Measurements from ENCODE around the gene IMPDH2.
A peak's percentile ranks its signal among the peaks of the same experiment; 100 is the strongest.

The IMPDH2 gene

DNA sequence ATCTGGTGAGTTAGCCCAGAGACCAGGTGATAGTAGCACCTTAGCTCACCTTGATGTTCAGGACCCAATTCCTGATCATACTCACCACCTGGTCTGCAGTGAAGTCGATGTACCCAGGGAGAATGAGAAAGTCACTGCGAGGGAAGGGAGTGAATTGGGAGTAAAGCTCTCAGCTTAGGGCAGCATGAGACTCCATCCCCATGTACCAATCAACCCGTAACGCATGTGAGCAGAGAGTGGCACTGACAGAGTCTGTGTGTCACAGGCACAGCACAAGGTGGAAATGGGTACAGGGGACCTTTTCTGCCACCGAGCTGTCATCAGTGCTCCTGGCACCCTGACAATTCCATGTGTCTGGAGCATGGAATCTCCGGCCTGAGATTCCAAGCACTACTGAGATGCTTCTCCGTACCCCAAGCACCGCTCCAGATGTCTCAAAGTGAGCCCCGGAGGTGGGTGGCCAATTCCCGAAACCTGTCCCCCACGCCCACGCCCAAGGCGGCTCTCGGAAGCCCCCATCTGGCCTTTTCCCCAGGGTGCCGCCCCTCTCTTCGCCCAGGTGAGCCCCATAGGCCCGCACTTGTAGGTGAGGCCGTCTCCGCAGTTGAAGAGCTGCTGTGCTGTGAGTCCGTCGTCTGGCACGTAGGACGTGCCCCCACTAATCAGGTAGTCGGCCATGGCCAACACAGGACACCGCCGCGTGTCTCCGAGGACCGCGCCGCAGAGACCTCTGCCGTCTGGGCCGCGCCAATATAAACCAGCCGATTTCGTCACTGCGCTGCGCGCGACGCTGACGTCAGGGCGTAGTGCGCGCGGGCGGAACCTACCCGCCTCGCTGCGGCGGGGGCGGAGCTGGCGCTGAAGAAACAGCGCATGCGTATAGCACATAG is at the start of gene IMPDH2:
TSS of gene IMPDH2 (minus strand) at position 726 of the 890 bp plus-strand sequence. CDS start at position 678, 48 bp downstream.
- peak; percentile 95 for DNase-seq

DNA sequence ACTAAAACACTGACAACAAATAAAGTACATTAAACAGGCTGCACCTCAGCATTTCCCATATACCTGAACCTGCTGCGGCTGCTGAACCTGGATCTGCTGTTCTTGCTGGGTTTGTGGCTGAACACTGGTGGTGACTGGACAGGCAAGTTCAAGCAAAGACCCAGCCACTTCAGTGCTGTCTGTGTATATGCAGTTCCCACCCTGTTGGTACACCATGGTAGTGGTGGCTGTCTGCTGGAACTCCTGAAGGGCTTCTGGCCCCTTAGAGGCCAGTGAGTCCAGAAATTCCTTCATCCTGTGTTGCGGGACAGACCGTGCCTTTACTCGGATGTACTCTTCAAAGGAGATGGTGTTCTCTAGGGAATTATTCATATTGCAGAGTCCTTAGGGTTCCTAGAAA is 47.4 kb upstream of the IMPDH2 start:
- DNase-seq: no peak

DNA sequence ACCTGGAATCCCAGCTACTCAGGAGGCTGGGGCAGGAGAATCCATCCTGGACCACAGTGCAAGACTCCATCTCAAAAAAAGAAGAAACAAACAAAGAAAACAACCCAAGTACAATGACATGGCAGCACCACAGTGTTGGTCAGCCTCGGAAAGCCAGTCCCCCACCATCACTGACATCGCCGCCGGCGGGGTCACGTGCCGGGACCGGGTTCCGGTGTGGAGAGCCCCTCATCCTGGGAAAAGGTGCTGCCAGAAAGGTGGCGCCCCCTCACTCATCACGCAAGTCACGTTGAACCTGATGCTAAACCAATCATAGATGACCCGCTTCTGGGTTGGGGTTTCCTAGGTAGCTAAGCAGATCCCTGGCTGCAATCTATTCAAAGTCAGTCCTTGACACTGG is 46.9 kb upstream of the IMPDH2 start:
- no peak for DNase-seq

DNA sequence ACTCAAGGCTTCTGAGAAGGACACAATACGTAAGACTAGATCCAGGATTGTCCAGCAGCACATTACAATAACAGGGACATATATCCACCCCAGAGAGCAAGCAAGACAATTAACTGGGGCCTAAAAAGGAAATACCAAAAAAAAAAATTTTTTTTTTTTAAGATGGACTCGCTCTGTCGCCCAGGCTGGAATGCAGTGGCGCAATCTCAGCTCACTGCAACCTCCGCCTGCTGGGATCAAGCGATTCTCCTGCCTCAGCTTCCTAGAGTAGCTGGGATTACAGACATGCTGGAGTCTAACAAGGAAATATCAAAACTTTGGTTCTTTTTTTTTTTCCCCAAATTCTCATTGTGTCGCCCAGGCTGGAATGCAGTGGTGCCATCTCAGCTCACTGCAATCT is 28.8 kb upstream of the IMPDH2 start:
- DNase-seq: no peak

DNA sequence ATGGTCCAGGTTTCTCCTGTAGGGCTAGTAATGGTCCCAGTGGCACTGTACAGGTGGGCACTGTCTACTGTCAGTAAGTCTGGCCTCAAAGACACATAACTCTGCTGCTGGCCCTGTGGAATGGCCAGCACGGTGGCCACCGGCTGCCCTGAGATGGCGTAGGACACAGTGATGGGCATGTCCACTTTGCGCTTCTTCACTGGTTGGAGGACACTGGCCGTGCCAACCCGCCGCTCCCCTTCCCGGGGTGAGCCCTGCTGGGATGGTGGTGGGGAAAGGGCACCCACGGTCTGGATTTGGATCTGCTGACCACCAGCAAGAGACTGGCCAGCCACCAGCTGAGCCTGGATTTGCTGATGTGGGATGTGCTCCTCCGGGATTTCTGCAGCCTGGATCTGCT is 28.1 kb upstream of the IMPDH2 start:
- no peak for DNase-seq

DNA sequence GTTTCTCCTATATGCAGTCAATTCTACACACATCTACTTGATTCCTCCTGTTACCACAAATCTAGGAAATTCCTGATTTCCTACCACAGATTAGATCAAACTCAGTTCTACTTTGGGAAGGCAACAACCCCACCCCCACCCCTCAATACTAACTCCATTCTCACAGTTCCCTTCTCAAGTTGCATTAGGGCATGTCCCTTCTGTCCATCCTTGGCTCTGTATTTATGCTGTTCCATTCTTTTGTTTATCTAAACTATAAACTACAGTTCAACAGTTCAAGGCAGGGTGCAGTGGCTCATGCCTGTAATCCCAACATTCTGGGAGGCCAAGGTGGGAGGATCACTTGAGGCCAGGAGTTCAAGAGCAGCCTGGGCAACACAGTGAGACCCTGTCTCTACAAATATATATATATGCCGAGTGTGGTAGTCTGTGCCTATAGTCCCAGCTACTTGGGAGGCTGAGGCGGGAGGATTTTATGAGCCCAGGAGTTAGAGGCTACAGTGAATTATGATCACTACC is 25.2 kb upstream of the IMPDH2 start:
- DNase-seq: no peak

DNA sequence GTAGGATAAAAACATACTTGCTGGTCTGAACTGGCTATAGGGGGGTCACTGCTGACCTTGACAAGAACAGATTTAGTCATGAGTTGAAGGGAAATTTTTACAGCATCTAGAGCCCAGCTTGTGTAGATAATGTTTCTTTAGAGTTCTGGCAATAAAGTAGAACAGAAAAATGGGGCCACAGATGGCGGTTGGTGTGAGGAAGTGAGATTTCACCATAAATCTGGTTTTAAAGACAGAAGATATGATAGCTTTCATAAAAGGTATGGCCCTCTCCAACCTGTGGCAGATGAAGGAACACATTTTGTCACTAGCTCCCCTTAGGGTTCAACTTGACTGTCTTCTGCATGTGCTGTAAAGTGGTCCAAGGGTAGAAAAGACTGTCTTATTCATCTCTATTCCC is 24.3 kb upstream of the IMPDH2 start:
- no peak for DNase-seq

DNA sequence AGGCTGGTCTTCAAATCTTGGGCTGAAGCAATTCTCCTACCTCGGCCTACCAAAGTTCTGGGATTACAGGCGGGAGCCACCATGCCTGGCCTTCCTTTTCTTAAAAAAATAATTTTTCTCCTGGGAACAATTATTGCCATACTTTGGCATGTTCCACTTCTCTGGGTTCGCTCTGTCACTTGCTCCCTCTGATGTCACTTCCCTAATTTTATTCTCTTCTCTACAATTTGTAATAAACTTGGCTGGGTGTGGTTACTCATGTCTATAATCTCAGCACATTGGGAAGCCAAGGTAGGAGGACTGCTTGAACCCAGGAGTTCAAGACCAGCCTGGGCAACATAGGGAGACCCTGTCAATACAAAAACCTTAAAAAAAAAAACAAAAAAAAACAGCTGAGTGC is 6.1 kb upstream of the IMPDH2 start:
- no peak for DNase-seq

DNA sequence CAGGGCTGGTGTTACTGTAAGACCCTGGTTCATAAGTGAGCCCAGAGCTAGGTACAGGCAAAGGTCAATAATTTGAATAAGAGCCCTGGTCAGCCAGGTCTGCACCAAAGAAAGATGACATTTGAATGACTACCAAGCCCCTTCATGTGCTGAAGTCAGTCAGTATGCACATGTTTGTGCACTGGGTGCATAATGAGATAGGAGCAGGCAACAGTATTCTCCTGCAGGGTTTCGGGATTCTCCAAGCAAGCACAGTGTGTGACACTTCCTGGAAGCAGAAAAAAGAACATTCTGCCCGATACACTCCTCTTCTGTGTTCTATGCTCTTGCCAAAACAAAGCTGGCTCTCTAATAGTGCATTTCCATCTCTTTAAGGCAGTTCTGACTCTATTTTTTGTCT is 5.5 kb upstream of the IMPDH2 start:
- no peak for DNase-seq

DNA sequence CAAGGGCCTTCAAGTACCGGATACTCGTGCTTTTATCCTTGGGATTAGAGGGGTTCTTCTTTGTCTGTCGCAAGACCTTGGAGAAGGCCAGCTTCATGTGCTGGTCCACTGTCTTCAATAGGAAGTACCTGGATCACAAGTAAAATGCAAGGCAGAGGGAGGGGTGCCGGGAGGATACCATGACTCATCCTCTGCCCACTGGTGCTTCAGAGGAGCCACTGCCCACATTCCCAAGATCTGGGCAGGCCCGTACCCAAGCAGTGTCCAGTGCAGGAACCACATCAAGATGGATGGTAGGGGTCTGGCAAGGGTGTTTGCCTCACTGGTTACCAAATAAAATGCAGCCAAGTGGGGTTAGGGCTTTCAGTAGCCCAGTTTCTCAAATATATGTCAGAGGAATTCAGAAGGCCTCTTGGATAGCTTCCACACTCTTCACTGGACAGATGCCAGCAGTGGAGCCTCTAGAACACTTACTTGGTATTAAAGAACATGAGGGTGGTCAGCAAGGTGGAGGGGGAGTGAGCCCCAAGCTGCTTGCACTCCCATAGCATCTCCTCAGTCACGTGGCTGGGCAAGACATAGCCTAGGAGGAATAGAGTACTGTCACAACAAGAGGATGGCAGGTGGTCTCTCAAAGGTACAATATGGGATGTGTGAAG is 3.6 kb upstream of the IMPDH2 start:
- no peak for DNase-seq

DNA sequence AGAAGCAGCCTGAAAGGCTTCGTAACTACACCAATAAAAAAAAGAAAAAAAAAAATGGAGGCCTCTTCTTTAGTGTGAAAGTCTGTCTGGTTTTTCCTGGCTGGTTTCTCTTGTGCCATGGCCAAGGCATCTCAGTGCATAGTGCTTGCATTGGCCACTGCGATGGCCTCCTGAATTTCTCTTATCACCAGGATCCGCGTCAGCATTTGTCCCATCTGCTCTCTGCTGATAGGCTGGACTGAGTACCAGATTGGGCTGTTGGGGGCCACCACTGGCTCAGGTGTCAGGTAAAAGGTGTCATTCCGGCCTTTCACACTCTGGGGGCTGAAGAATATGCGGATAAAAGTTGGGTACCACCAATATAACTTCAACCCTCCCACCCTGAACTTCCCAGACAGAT is 1.1 kb upstream of the IMPDH2 start:
- DNase-seq: no peak

DNA sequence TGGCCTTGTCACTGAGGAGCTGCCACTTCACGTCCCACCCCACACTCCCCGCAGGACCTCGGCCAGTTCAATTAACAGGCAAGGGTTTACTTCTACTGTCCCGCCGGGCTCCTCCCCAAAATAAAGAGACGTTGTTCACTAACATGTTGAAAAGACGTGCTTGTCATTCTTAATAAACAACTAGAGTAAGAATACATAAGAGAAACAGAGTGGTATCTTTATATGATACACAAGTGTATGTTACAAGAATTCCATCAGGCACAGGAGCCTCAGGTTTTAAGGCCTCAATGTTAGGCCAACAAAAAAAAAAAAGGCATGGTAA is 326 bp upstream of the IMPDH2 start:
- no peak for DNase-seq

DNA sequence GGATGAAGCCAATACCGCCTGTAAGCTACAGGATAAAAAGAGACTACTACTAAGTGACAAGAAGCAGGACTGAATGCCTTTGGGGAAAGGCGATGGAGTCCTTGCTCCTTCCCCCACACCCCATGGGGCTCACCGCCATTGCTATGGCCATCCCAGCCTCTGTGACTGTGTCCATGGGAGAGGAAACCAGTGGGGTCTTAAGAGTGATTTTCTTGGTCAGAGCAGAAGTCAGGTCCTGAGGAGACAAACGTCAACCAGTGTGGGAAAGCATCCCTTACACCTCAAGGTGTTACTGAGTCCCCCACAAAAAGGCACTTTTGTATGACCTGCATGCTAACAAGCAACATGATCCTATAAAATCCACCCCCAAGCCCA is 913 bp downstream of the IMPDH2 start:
- DNase-seq: no peak

DNA sequence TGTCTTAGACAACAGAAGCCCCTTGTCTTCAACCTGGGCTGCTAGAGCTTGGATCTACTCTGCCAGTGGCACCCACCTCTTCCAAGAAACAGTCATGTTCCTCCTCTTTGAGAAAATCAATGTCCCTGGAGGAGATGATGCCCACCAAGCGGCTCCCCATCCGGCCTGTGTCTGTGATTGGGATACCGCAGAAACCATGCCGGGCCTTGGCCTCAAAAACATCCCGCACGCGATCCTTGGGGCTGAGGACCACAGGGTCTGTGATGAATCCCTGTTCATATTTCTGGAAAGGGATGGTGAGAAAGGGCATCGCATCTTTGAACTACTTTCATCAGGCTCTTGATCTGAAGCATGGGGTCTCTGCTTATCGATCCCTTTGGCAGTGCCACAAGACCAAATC is 1.6 kb downstream of the IMPDH2 start:
- DNase-seq: no peak

DNA sequence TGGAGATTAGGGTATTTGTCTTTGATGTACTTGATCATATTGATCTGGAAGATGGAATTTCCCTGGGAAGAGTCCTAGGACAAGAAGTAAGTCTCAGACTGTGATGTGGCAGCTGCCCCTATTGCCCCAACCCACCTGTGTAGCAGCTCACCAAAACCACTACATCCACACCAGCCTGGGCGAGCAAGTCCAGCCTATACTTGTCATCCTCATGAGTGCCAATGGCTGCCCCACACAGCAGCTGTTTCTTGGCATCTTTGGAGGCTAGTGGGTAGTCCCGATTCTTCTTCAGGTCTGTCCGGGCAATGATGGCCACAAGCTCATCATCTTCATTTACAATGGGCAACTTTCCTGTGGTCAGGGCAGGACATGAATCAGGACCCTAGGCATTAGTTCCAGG is 2.7 kb downstream of the IMPDH2 start:
- no peak for DNase-seq

DNA sequence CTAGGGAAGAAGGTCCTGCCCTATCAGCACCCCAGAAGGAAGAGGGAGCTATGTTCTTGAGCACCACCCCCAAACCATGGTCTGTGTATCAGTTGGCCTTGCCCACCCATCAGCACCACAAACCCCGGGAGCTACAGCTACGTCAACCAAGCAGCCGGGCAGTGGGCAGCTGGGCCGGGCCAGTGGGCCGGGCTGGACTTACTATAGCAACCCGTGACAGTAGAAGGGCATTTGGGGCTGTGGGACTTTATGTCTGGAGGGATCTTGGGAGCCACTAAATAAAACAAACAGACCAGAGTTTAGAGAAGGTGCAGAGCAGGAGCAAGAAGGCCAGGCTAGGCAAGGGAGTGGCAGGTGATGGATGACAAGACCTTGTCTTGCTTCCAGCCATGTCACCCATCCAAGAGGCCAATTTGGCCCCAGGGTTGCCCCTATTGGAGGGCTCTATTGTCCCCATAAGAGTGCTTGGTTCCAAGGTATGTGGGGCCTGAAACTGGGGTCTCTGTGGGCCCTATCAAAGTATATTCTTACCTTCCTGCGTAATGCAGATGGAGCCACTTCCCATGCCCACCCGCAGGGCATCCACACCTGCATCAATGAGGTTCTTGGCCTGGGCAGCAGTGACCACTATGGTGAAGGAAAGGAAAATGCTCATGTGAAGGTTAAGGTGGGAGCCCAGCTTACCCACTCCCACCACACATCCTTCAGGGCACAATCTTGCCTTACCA is 3.2 kb downstream of the IMPDH2 start:
- DNase-seq: no peak

DNA sequence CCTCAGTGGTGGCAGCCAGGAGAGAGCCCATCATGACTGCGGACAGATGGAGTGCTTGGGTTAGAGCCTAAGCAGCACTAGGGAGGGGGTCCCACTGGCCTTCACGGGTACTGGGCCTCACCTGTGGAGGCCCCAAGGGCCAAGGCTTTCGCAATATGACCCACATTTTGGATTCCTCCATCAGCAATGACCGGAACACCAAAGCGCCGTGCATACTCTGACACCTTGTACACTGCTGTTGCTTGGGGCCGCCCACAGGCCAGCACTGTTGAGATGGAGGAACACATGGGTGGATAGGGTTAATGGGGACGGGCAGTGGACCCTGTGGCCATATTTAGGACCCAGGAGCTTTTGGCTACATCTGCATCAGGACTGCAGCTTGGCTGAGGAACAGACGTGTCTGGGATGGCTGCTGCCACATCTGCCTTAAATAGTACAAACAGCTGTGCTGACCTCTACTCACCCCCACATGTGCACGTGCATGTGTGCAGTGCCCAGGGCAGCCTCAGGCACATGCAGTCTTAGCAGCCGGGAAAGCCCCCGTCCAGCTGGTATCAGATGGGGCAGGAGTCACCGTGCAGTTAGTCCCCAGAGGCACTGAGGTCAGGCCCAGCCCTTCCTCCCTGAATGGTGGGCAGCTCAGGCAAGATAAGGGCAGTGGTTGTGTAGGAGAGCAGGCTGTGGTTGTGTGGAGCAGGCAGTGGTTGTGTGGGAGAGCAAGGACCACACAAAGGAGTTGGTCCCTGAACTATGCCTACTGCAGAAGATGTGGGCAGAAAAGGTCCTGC is 4.0 kb downstream of the IMPDH2 start:
- DNase-seq: no peak

DNA sequence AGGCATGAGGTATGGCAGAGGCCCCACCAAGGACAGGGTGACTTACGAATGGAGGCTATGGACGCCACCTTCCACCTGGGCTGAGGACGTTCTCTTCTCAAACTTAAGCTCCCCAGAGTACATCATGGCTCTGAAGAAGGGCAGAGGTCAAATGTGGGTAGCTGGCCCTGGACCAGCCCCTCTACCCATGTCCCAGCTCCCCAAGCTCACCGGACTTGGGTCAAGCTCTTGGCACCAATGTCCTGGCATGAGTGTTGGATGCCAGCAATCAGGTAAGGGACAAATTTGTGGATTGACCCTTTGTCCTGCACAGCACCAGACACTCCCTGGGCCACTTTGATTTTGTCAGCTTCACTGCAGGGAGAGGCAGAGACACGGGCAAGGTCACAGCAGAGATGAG is 4.7 kb downstream of the IMPDH2 start:
- no peak for DNase-seq

DNA sequence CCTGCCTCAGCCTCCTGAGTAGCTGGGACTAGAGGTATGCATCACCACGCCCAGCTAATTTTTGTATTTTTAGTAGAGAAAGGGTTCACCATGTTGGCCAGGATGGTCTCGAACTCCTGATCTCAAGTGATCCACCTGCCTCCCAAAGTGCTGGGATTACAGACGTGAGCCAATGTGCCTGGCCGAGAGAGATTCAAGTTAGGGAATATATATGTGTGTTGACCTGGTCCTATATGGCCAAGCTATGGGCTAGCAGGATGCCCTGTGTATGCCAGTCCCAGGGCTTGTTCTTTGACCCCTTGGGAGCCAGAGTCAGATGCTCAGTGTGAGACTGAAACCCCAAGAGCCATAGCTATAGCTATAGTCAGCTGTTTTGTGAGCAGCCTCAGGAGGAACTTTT is 5.4 kb downstream of the IMPDH2 start:
- no peak for DNase-seq

DNA sequence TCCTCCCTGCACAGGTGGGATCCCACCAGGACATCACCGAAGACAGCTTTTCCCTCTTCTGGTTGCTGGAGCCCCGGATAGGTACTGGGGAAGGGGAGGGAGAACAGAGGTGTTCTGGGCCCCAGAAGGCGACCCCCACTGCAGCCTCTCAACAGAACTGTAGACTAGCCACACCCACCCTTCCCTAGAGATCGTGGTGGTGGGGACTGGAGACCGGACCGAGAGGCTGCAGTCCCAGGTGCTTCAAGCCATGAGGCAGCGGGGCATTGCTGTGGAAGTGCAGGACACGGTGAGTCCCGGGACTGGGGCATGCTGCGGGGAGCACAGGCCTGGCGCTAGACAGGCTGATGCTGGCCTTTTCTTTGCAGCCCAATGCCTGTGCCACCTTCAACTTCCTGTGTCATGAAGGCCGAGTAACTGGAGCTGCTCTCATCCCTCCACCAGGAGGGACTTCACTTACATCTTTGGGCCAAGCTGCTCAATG is 6.5 kb downstream of the IMPDH2 start:
- DNase-seq: no peak

DNA sequence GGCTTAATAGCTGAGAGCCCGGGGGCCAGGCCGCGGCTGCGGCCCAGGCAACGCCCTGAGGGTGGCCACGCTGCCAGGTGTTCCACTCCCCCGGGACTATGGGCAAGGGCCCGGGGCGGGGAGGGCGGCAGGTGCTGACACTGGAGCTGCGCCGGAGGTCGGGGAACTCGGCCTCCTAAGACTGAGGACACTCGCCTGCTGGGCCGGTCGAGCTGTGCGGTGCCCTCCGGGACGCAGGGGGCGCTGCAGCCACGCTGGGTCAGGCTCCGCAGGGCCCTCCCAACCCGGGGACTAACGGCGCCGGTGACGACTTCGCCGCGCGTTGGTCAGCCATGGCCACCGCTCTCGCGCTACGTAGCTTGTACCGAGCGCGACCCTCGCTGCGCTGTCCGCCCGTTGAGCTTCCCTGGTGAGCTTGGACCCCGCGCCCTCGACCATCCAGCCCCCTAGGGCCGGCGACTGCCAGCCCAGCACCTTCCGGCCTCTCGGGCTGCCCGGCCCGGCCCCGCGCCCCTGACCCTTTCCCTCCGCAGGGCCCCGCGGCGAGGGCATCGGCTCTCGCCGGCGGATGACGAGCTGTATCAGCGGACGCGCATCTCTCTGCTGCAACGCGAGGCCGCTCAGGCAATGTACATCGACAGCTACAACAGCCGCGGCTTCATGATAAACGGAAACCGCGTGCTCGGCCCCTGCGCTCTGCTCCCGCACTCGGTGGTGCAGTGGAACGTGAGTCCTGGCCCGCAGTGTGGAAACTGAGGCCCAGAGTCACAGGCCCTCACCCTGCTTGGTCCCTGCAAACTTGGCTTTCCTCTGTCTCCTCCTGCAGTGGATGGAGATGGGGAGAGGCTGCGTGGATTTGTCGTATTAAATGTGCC is 7.1 kb downstream of the IMPDH2 start, which contains the start of gene NDUFAF3:
TSS of gene NDUFAF3 (plus strand) at position 309 of the 875 bp plus-strand sequence. CDS start at position 333, 24 bp downstream.
- DNase-seq: peak; percentile 92
